ENCODE results near the gene EZH2. TPM values are rescaled to one million over a fixed set of nuclear protein-coding genes. Genes with fewer than 3 reads are reported as not detected.

Gene EZH2
- polyA plus RNA-seq, 1 of the 3 experiments (the other 2 are of a cell fraction) = 30.6 TPM

GRCh38 chr7:148894591-148894990 lies 10.5 kb upstream of the EZH2 start:
- Histone ChIP-seq H3K9ac (no peak overlapping the region), H3K36me3 (replicated peaks in 1 of 2; ENCODE audit: control insufficient read depth in 1 of 2, insufficient read depth in 2 of 2, low read length in 1 of 2) (no peaks in the 10 kb centered on the region), H2AFZ (ENCODE audit: low read depth) (no peak overlapping the region), H3K4me2 (no peak overlapping the region), H3K9me3 (no peaks in the 10 kb centered on the region), H3K27ac (ENCODE audit: low read depth in 2 of 2, low read length in 1 of 2) (no peak overlapping the region), H3K4me3 (ENCODE audit: low read depth in 2 of 2, low read length in 1 of 2) (no peak overlapping the region), H3K4me1 (ENCODE audit: control insufficient read depth in 1 of 2, insufficient read depth in 2 of 2, low read depth in 1 of 2, low read length in 1 of 2) (no peaks in the 10 kb centered on the region), H3K9me2 (no peaks in the 10 kb centered on the region), H3K79me2 (ENCODE audit: insufficient read depth) (no peaks in the 10 kb centered on the region), H3K27me3 (ENCODE audit: insufficient read depth) (no peaks in the 10 kb centered on the region), H3F3A (replicated peaks; ENCODE audit: insufficient read depth) (peaks cover 3% of the 10 kb centered on the region), H4K20me1 (ENCODE audit: insufficient read depth) (no peaks in the 10 kb centered on the region)
- TF ChIP-seq ELF1 (IDR thresholded peaks at IDR 0.05) (no peak), REST (IDR thresholded peaks at IDR 0.05; ENCODE audit: low read depth, low read length) (no peak)
- CTCF ChIA-PET = interaction anchor here (1.2 to 2.5 kb wide), 5 partner anchors 38 to 147 kb away, joined by 3 to 13 read pairs (median 4); no protein-coding TSS in a partner anchor
- POLR2A ChIA-PET = no interaction called here
- 82% methylated on average over 2 of the region's 2 CpGs for WGBS (ENCODE audit: low lambda C conversion rate)
- DNase-seq = no peak

GRCh38 chr7:148893071-148893470 lies 9.0 kb upstream of the EZH2 start:
- H3K9me2 ChIP-seq = no peaks in the 10 kb centered on the region
- ChIA-PET CTCF (interaction anchor here (1.0 to 2.5 kb wide), 4 partner anchors 21 to 73 kb away, joined by 4 to 13 read pairs (median 6); no protein-coding TSS in a partner anchor), POLR2A (no interaction called here)
- WGBS (ENCODE audit: low lambda C conversion rate) = 87% methylated on average over 2 of the region's 2 CpGs
- H4K20me1 ChIP-seq (ENCODE audit: insufficient read depth) = no peaks in the 10 kb centered on the region
- no peak overlapping the region for H2AFZ ChIP-seq (ENCODE audit: low read depth)
- no peaks in the 10 kb centered on the region for H3K9me3 ChIP-seq
- peaks cover 3% of the 10 kb centered on the region for H3F3A ChIP-seq (replicated peaks; ENCODE audit: insufficient read depth)
- no peak overlapping the region for H3K27ac ChIP-seq (ENCODE audit: low read depth in 2 of 2, low read length in 1 of 2)
- no peaks in the 10 kb centered on the region for H3K79me2 ChIP-seq (ENCODE audit: insufficient read depth)
- H3K4me3 ChIP-seq (ENCODE audit: low read depth in 2 of 2, low read length in 1 of 2) = no peak overlapping the region
- H3K36me3 ChIP-seq (replicated peaks in 1 of 2; ENCODE audit: control insufficient read depth in 1 of 2, insufficient read depth in 2 of 2, low read length in 1 of 2) = no peaks in the 10 kb centered on the region
- TF ChIP-seq GABPA (IDR thresholded peaks at IDR 0.05; ENCODE audit: low read depth) = no peak
- TF ChIP-seq RFX5 (IDR thresholded peaks at IDR 0.05; ENCODE audit: low read length) = no peak
- TF ChIP-seq MAX (IDR thresholded peaks at IDR 0.05; ENCODE audit: low read depth) = no peak
- no peak overlapping the region for H3K9ac ChIP-seq
- no peak overlapping the region for H3K4me2 ChIP-seq
- no peaks in the 10 kb centered on the region for H3K27me3 ChIP-seq (ENCODE audit: insufficient read depth)
- DNase-seq = no peak
- H3K4me1 ChIP-seq (ENCODE audit: control insufficient read depth in 1 of 2, insufficient read depth in 2 of 2, low read depth in 1 of 2, low read length in 1 of 2) = no peaks in the 10 kb centered on the region

- ChIA-PET POLR2A (no interaction called here), CTCF (interaction anchor here (0.8 to 3.4 kb wide), 6 partner anchors 17 to 312 kb away, joined by 3 to 18 read pairs (median 4); no protein-coding TSS in a partner anchor)
- Histone ChIP-seq H3K27ac (ENCODE audit: low read depth in 2 of 2, low read length in 1 of 2) (no peak overlapping the region), H3F3A (replicated peaks; ENCODE audit: insufficient read depth) (peaks cover 15% of the 10 kb centered on the region), H3K9me3 (no peaks in the 10 kb centered on the region), H2AFZ (ENCODE audit: low read depth) (no peak overlapping the region), H3K9me2 (no peaks in the 10 kb centered on the region), H3K27me3 (ENCODE audit: insufficient read depth) (no peaks in the 10 kb centered on the region), H3K9ac (no peak overlapping the region), H3K4me2 (no peak overlapping the region), H4K20me1 (ENCODE audit: insufficient read depth) (no peaks in the 10 kb centered on the region), H3K4me3 (ENCODE audit: low read depth in 2 of 2, low read length in 1 of 2) (no peak overlapping the region), H3K4me1 (ENCODE audit: control insufficient read depth in 1 of 2, insufficient read depth in 2 of 2, low read depth in 1 of 2, low read length in 1 of 2) (peaks cover 0 to 2% of the 10 kb centered on the region in 2 experiments; a peak in 1 of 4 replicates), H3K79me2 (ENCODE audit: insufficient read depth) (peaks cover 15% of the 10 kb centered on the region; the same call in 1 of the 2 replicates), H3K36me3 (replicated peaks in 1 of 2; ENCODE audit: control insufficient read depth in 1 of 2, insufficient read depth in 2 of 2, low read length in 1 of 2) (peaks cover 0 to 5% of the 10 kb centered on the region in 2 experiments)
- TF ChIP-seq, protein P1, sequence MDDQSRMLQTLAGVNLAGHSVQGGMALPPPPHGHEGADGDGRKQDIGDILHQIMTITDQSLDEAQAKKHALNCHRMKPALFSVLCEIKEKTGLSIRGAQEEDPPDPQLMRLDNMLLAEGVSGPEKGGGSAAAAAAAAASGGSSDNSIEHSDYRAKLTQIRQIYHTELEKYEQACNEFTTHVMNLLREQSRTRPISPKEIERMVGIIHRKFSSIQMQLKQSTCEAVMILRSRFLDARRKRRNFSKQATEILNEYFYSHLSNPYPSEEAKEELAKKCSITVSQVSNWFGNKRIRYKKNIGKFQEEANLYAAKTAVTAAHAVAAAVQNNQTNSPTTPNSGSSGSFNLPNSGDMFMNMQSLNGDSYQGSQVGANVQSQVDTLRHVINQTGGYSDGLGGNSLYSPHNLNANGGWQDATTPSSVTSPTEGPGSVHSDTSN (IDR thresholded peaks at IDR 0.05) = no peak
- TF ChIP-seq MEF2A (IDR thresholded peaks at IDR 0.05; ENCODE audit: borderline replicate concordance, low read depth) (no peak), FOSL2 (IDR thresholded peaks at IDR 0.05; ENCODE audit: borderline replicate concordance, low read depth) (no peak), TCF12 (IDR thresholded peaks at IDR 0.05) (no peak), NRF1 (IDR thresholded peaks at IDR 0.05; ENCODE audit: low read depth, low read length) (no peak)
- DNase-seq = no peak
- WGBS (ENCODE audit: low lambda C conversion rate) = 95% methylated on average over 7 of the region's 7 CpGs
These were observed 4.2 kb upstream of the EZH2 start for GRCh38 chr7:148888300-148888699.

Data from SK-N-SH (cell line).